Large intestine (tissue), 1 donor: Measurements from ENCODE around the gene VPS8. TPM values are rescaled to one million over a fixed set of nuclear protein-coding genes. Genes with fewer than 3 reads are reported as not detected.

Source experiments
- polyA plus RNA-seq: library from polyadenylated mRNA; unstranded; fragments of 120-200 nt; gene quantifications from one replicate; pipeline ENCODE4 v1.2.1, GENCODE V29; 2013

The VPS8 gene
- polyA plus RNA-seq, 1 donor = 36.2 TPM

Other genes with a start within 250 kb of the VPS8 start
- gene MAGEF1, start 100.1 kb upstream of the VPS8 start, polyA plus RNA-seq = 43.0 TPM